GM19238 (cell line): Measurements from ENCODE around the gene SRA1.
"Not testable (repeated sequence)": the region's sequence is repeated elsewhere in the genome, so short reads cannot be mapped to it uniquely, and the experiment has no call there.

Source experiments
- DNase-seq: peaks from one replicate; pipeline ENCODE4 v3.0.0; 2011; ENCODE audit warnings: low spot score; ENCODE audit not compliant: insufficient read length

The SRA1 gene

DNA sequence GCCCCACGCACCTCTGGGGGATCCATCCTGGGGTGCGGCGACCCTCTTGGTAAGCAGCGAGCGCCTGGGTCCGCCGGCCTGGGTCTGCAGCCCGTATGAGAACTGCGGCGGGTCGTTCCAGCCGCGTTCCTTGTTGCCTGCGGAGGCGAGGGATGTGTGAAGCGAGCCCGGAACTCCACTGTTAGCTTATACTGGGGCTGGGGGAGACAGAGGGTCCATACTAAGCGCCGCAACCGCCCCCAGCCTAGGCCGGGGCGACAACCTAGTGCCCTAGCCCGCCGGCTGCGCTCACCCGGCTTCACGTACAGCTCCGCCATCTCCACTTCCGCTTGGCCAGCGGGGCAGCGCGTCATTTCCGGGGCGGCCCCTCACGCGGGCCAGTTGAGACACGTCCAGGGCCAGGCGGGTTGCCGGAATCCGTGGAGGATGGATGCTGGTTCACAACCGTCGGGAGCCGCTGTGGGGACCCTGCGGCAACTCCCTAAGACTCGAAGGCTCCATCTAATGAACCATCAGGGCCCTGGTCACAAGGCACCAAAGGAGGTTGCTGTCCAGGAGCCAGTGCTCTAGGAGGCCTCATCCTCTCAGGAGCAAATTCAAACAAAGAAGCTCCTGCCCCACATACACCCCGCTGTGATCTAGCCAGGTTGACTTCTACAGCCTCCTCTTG lies at the start of gene SRA1:
TSS of gene SRA1 (minus strand) at position 338 of the 670 bp plus-strand sequence. CDS start at position 317, 21 bp downstream.
- DNase-seq = peak; percentile 92

GRCh38 chr5:140607031-140607430 lies 49.8 kb upstream of the SRA1 start:
- no peak for DNase-seq

DNA sequence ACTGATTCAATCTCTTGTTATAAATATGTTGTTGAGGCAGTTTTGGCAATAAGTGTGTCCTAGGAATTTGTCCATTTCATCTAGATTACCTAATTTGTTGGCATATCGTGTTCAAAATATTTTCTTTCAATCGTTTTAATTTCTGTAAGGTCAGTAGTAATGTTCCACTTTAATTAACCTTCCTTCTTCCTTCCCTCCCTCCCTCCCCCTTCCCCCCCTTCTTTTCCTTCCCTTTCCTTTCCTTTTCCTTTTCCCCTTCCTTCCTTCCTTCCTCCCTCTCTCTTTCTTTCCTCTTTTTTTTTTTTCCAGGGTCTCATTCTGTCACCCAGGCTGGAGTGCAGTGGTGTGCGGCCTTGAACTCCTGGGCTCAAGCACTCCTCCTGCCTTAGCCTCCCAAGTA lies 48.6 kb upstream of the SRA1 start:
- DNase-seq = no peak

DNA sequence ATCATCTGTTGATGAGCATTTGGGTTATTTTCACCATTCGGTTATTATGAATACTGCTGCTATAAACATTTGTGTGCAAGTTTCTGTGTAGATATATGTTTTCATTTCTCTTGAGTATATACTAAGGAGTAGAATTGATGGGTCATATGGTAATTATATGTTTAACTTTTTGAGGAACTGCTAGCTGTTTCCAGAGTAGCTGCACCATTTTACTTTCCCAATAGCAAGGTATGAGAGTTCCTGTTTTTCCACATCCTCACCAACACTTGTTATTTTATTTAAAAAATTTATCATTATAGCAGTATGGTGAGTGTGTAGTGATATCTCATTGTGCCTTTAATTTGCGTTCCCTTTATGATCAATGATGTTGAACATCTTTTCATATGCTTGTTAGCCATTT lies 46.5 kb upstream of the SRA1 start:
- DNase-seq = no peak

DNA sequence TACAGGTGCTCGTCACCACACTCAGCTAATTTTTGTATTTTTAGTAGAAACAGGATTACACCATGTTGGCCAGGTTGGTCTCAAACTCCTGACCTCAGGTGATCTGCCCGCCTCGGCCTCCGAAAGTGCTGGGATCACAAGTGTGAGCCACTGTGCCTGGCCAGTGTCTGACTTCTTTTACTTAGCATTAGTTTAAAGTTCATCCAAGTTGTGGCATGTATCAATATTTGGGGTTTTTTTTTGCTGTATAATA lies 46.1 kb upstream of the SRA1 start:
- not testable (repeated sequence) for DNase-seq

- no peak for DNase-seq
These were observed 44.9 kb upstream of the SRA1 start for GRCh38 chr5:140602147-140602546.

- no peak for DNase-seq
These were observed 42.8 kb upstream of the SRA1 start for GRCh38 chr5:140600096-140600495.

- no peak for DNase-seq
These were observed 41.6 kb upstream of the SRA1 start for GRCh38 chr5:140598836-140599235.

GRCh38 chr5:140596321-140596741 lies 39.1 kb upstream of the SRA1 start:
- DNase-seq = no peak

GRCh38 chr5:140595538-140596300 lies 38.4 kb upstream of the SRA1 start:
- no peak for DNase-seq

- DNase-seq = no peak
These were observed 36.9 kb upstream of the SRA1 start for GRCh38 chr5:140594169-140594568.

- DNase-seq = not testable (repeated sequence)
These were observed 35.8 kb upstream of the SRA1 start for GRCh38 chr5:140593070-140593469.

- no peak for DNase-seq
These were observed 34.6 kb upstream of the SRA1 start for GRCh38 chr5:140591747-140592372.

- DNase-seq = no peak
These were observed 33.6 kb upstream of the SRA1 start for GRCh38 chr5:140590861-140591260.

DNA sequence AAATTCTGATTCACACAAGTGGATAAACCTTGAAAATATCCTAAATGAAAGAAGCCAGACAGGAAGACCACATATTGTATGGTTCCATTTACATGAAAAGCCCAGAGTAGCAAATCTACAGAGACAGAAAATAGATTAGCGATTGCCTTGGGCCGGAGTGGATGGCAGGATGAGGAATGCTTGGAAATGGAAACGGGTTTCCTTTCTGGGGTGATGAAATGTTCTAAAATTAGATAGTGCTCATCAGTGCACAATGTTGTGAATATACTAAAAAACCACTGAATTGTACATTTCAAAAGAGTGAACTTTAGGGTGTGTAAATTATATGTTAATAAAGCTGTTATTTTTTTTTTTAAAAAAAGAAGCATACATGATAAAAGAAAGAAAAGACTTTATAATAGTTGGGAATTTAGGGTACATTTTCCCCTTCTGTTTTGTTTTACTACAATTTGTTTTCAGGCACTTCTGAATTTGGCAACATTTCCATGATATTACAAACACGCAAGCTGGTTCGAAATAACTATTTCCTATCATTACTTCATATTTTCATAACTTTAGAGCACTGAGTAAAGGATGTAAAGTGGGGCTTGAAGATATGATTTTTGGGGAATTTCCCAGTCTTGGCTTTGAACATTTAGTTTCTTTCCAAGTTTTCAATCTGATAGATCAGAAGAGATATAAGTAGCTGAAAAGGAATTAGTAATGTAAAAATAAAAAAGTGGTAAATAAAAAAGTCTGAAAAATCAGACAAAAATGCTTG lies 31.2 kb upstream of the SRA1 start:
- no peak for DNase-seq

DNA sequence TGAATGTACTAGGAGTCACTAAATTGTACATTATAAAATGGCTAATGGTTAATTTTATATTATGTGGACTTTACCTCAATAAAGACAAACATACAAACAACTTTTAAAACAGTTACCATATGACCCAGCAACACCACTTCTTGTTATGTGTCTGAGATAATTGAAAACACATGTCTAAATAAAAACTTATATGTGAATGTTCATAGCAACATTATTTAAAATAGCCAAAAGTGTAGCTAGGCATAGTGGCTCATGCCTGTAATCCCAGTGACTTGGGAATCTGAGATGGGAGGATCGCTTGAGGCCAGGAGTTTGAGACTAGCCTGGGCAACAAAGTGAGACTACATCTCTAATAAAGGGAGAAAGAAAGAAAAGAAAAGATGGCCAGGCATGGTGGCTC lies 30.2 kb upstream of the SRA1 start:
- no peak for DNase-seq

DNA sequence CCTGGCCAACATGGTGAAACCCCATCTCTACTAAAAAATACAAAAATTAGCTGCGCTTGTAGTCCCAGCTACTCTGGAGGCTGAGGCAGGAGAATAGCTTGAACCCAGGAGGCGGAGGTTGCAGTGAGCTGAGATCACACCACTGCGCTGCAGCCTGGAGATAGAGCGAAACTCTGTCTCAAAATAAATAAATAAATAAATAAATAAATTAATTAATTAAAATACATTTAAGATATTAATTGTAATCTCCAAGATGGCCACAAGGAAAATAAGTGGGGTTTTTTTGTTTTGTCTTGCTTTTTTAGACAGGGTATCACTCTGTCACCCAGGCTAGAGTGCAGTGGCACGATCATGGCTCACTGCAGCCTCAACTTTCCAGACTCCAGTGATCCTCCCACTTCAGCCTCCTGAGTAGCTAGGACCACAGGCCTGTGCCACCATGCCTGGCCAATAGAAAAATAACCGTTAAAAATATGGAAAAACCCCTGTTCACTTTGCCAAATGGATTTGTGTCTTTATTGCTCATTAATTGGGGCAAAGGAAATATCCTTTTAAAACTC lies 22.0 kb upstream of the SRA1 start:
- DNase-seq = not testable (repeated sequence)

GRCh38 chr5:140576776-140577201 lies 19.5 kb upstream of the SRA1 start:
- DNase-seq = no peak

DNA sequence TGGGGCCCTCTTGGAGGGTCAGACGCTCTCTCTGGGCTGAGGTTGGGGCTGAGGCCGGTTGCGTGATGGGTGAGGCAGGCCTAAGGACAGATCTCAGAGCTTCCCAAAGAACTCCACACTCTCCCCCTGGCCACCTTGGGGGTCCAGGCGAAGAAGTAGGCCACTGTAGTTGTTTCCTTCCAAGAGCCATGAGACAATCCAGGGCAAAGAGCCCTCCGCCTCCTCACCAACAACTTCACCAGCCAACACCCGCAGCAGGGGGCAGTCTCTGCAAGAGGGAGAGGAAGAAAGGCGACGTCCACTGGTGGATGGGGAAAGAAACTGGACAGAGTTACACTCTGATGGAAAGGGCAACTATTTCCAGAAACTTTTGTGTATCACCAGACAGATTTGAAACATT lies 18.0 kb upstream of the SRA1 start:
- no peak for DNase-seq

- DNase-seq = no peak
These were observed 16.9 kb upstream of the SRA1 start for GRCh38 chr5:140574165-140574564.

- DNase-seq = no peak
These were observed 16.4 kb upstream of the SRA1 start for GRCh38 chr5:140573683-140574082.

DNA sequence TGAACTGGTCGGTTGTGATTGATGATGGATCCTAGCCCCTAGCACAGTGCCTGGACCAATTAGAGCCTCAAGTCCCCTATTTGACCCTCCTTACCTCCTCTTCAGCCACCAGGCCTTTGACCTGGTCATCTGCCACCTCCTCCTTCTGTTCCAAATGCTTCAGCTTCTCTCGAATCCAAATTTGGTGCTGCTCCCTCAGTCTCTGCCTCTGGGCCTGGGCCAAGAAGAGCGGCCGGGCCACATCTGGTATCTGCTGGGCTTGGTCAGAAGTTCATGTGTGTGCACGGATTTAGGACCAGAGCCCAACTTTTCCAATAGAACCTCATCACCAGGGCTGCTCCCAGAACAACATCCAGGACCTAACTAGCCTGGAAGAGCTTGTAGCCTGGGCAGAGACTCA lies 13.8 kb upstream of the SRA1 start:
- DNase-seq = no peak
